Large intestine (tissue), 3 donors: ENCODE data around the gene HMGB4. TPM values are rescaled to one million over a fixed set of nuclear protein-coding genes. Genes with fewer than 3 reads are reported as not detected.

Source experiments
- DNase-seq, 2 donors: peaks; one replicate each; pipeline versions ENCODE4 v3.0.0 to v3.0.0-alpha.2; 2013
- H3K27ac ChIP-seq: one replicate; pipeline ENCODE4 v1.5.1; 2013; ENCODE audit warnings: low read length
- H3K27me3 ChIP-seq: 2 replicates; pipeline ENCODE4 v1.6.1; 2013; ENCODE audit warnings: low read length; ENCODE audit not compliant: control insufficient read depth, insufficient read depth
- H3K36me3 ChIP-seq: 2 replicates; pipeline ENCODE4 v1.6.1; 2013; ENCODE audit warnings: low read length; ENCODE audit not compliant: control insufficient read depth, insufficient read depth
- H3K4me1 ChIP-seq: one replicate; pipeline ENCODE4 v1.6.1; 2013; ENCODE audit warnings: low read length; ENCODE audit not compliant: control insufficient read depth, insufficient read depth
- H3K4me3 ChIP-seq: one replicate; pipeline ENCODE4 v1.5.1; 2013; ENCODE audit warnings: low read length
- H3K9me3 ChIP-seq: one replicate; pipeline ENCODE4 v1.6.1; 2013; ENCODE audit warnings: mild to moderate bottlenecking, low read depth, low read length, moderate library complexity; ENCODE audit not compliant: control insufficient read depth
- WGBS: methylation state at CpG from one replicate; pipeline ENCODE4 v1.1.5; 2013; ENCODE audit warnings: low lambda C conversion rate; ENCODE audit not compliant: insufficient coverage; 5-methylcytosine and 5-hydroxymethylcytosine counted together
- polyA plus RNA-seq: library from polyadenylated mRNA; unstranded; fragments of 120-200 nt; gene quantifications from one replicate; pipeline ENCODE4 v1.2.1, GENCODE V29; 2013

HMGB4 gene
- polyA plus RNA-seq, 1 donor, result not detected

DNA sequence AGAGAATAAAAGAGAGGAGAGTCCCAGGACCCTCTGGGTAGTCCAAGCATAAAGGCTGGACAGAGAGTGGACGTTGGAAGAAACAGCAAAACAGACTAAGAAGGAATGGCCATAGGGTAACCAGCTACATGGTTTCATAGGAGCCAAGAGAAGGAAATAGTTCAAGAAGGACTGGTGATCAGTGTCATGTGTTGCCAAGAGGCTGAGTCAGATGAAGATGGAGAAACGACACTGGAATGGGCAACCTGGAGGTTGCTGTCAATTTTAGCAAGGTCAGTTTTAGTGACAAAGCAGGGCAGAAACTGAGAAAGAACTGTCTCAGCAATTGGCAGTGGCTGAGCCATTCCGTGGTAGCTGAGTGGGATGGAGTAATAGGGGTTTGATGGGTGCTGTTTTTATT is 41.4 kb downstream of the HMGB4 start:
- Histone ChIP-seq H3K9me3 (no peaks in the 10 kb centered on the region), H3K27ac (no peak overlapping the region), H3K4me1 (no peaks in the 10 kb centered on the region), H3K27me3 (peaks cover 3% of the 10 kb centered on the region), H3K4me3 (no peak overlapping the region), H3K36me3 (no peaks in the 10 kb centered on the region)
- DNase-seq, result no peak
- 100% methylated on average over 1 of the region's 3 CpGs for WGBS

- WGBS, result no CpG with 5 or more reads among the region's 1 CpG
- Histone ChIP-seq H3K27me3 (peaks cover 3% of the 10 kb centered on the region), H3K36me3 (no peaks in the 10 kb centered on the region), H3K4me3 (no peak overlapping the region), H3K9me3 (no peaks in the 10 kb centered on the region), H3K4me1 (no peaks in the 10 kb centered on the region), H3K27ac (no peak overlapping the region)
- DNase-seq, result no peak
Observed at GRCh38 chr1:33906156-33906555, 42.3 kb downstream of the HMGB4 start.

DNA sequence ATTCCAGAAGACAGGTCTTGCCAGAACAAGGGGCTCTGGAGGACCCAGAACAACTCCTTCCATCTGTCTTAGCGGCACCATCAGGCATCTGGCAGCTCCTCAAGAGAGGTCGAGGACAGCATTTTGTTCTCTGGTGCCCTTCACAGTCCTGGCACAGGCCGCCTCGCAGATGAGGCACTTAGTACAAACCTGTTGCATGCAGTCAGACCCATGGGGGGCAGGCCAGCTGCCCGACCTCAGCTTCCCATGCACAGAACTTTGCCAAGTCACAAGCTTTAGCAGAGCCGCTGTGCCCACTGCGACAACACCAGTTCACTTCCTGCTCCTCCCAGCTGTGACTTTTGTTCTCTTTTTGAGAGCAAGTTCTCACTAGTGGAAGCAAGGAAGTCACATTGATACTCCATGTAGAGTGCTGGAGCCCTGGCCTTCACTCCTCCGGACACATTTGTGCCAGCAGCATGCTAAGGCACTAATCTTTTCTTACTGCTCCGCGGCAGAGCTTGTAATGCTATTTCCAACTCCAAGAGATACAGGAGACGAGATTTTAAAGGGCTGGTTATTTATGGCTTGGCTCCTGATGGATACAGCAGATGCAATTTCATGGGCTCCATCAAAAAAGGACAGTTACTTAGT is 44.6 kb downstream of the HMGB4 start:
- Histone ChIP-seq H3K27me3 (no peaks in the 10 kb centered on the region), H3K27ac (no peak overlapping the region), H3K4me3 (no peak overlapping the region), H3K36me3 (no peaks in the 10 kb centered on the region), H3K4me1 (no peaks in the 10 kb centered on the region), H3K9me3 (no peaks in the 10 kb centered on the region)
- WGBS, result no CpG with 5 or more reads among the region's 11 CpGs
- DNase-seq, result no peak
